HepG2 (cell line): ENCODE measurements around the gene KRTAP5-1. TPM values are rescaled to one million over a fixed set of nuclear protein-coding genes. Genes with fewer than 3 reads are reported as not detected.

ENCODE experiments used
- ATAC-seq: fragments of 200-7000 bp; cut with Tn5 transposase; 3 replicates; pipeline ENCODE4 v1.9.1; 2020; ENCODE audit warnings: mild to moderate bottlenecking, moderate library complexity
- BruUV-seq: library from RNA; stranded (reverse); fragments of 400-500 nt; replicated peaks from 2 replicates; lab custom pipeline; 2021; lab: Mats Ljungman, UMichigan
- CTCF ChIA-PET: fragments of 300-600 bp; formaldehyde crosslinking; extraction: SDS; loops from one replicate; lab custom pipeline; 2021; ENCODE audit warnings: low total read pairs, inconsistent platforms, low intra/inter-chr PET ratio; lab: Yijun Ruan, JAX
- POLR2A ChIA-PET: fragments of 350-600 bp; sonication (Branson Sonifier 250); formaldehyde crosslinking; loops from one replicate; lab custom pipeline; 2020; ENCODE audit warnings: antibody characterized with exemption, inconsistent platforms; lab: Yijun Ruan, JAX
- DNase-seq: peaks from one replicate; pipeline ENCODE4 v3.0.0-alpha.2; 2015; ENCODE audit warnings: low spot score
- FAIRE-seq: peaks from 3 replicates; lab custom pipeline; 2011; peaks lifted over from hg19 to GRCh38; lab: Jason Lieb, UNC
- H2AFZ ChIP-seq: one replicate; pipeline ENCODE4 v1.6.1; 2011; ENCODE audit warnings: low read length, inconsistent platforms
- H3K27ac ChIP-seq: fragments of 300-600 bp; 3 replicates; pipeline ENCODE4 v1.8.0; 2011; ENCODE audit warnings: mixed run types, mild to moderate bottlenecking, mixed read lengths, low read length, inconsistent platforms; ENCODE audit not compliant: insufficient read depth; ENCODE audit errors: extremely low read length
- H3K27me3 ChIP-seq, 2 experiments: fragments of 200-600 bp in 1 of 2; 2 replicates in 1 of 2; 3 replicates in 1 of 2; pipeline versions ENCODE4 v1.6.0 to v1.8.0; 2011; ENCODE audit warnings: low read length in 2 of 2, mild to moderate bottlenecking in 2 of 2, moderate library complexity in 2 of 2, inconsistent platforms in 1 of 2; ENCODE audit not compliant: insufficient read depth in 2 of 2, control insufficient read depth in 1 of 2
- H3K36me3 ChIP-seq, 2 experiments: fragments of 200-600 bp in 1 of 2; replicated peaks in 1 of 2; 2 replicates in 1 of 2; 3 replicates in 1 of 2; pipeline versions ENCODE4 v1.5.1 to v1.8.0; 2011; ENCODE audit warnings: low read length in 2 of 2, inconsistent platforms in 1 of 2; ENCODE audit not compliant: insufficient read depth in 2 of 2, control insufficient read depth in 1 of 2
- H3K4me1 ChIP-seq: 2 replicates; pipeline ENCODE4 v1.5.1; 2012; ENCODE audit warnings: low read length, inconsistent platforms; ENCODE audit not compliant: insufficient read depth
- H3K4me2 ChIP-seq: 2 replicates; pipeline ENCODE4 v1.6.0; 2011; ENCODE audit warnings: low read depth, low read length, inconsistent platforms
- H3K4me3 ChIP-seq, 3 experiments: fragments of 200-600 bp in 1 of 3; sonication (generic), shearing (Covaris generic) in 1 of 3; replicated peaks in 1 of 3; 2 replicates each; pipeline ENCODE4 v1.5.1; 2011 to 2016; ENCODE audit warnings: low read length in 3 of 3, inconsistent platforms in 2 of 3, low read depth in 2 of 3, mild to moderate bottlenecking in 2 of 3, control low read depth in 1 of 3, mixed read lengths in 1 of 3; ENCODE audit not compliant: insufficient read depth in 1 of 3
- H3K79me2 ChIP-seq: one replicate; pipeline ENCODE4 v1.6.1; 2011; ENCODE audit warnings: low read length, inconsistent platforms; ENCODE audit not compliant: insufficient read depth
- H3K9ac ChIP-seq: 2 replicates; pipeline ENCODE4 v1.6.0; 2011; ENCODE audit warnings: mild to moderate bottlenecking, low read depth, low read length, inconsistent platforms; ENCODE audit not compliant: insufficient read depth
- H3K9me3 ChIP-seq: 2 replicates; pipeline ENCODE4 v1.5.1; 2012; ENCODE audit warnings: mild to moderate bottlenecking, low read length
- H4K20me1 ChIP-seq: 2 replicates; pipeline ENCODE4 v1.6.0; 2011; ENCODE audit warnings: inconsistent platforms, mild to moderate bottlenecking, low read length, moderate library complexity; ENCODE audit not compliant: insufficient read depth
- CREB1 ChIP-seq, 2 experiments: fragments of 450-650 bp in 1 of 2; IDR thresholded peaks; 2 replicates each; pipeline ENCODE4 v1.6.1; 2016 to 2017; ENCODE audit warnings: control low read depth in 1 of 2, mild to moderate bottlenecking in 1 of 2, missing compliant biosample characterization in 1 of 2, missing genetic modification characterization in 1 of 2
- E2F2 ChIP-seq: sonication (generic); formaldehyde crosslinking; IDR thresholded peaks from 2 replicates; pipeline ENCODE4 v1.4.0; 2020; ENCODE audit warnings: missing genetic modification reagents, borderline replicate concordance
- GZF1 ChIP-seq: sonication (generic); formaldehyde crosslinking; IDR thresholded peaks from 2 replicates; pipeline ENCODE4 v1.5.1; 2020; ENCODE audit warnings: mild to moderate bottlenecking, missing genetic modification reagents
- ZNF124 ChIP-seq: sonication (generic); formaldehyde crosslinking; IDR thresholded peaks from 2 replicates; pipeline ENCODE4 v1.4.0; 2020; ENCODE audit warnings: missing genetic modification reagents
- WGBS: methylation state at CpG from one replicate; pipeline ENCODE4 v1.1.6; 2017; ENCODE audit warnings: low lambda C conversion rate; 5-methylcytosine and 5-hydroxymethylcytosine counted together
- in situ Hi-C: cut with HindIII; loops from 2 replicates; pipeline ENCODE4 v1.10.0; 2017; ENCODE audit warnings: low pct_unique_long_range_greater_than_20kb; ENCODE audit not compliant: extremely low pct_ligation_motif_present
- intact Hi-C: fragments of 100-400 bp; cut with micrococcal nuclease; formaldehyde crosslinking; loops from one replicate; pipeline ENCODE4 v1.10.0; 2022; ENCODE audit not compliant: unreplicated experiment
- polyA plus RNA-seq, 8 experiments: library from polyadenylated mRNA; depleted of rRNA in 3 of 8; stranded (reverse) in 7 of 8; unstranded in 1 of 8; fragments of >200 nt; fragmentation: Illumina TruSeq in 4 of 8; extraction: Trizol in 4 of 8; gene quantifications; 2 replicates each; pipeline versions ENCODE4 v1.2.1 to v1.2.3, GENCODE V29; 2011 to 2016; ENCODE audit warnings: low read depth in 4 of 8, missing spikeins in 1 of 8, mixed read lengths in 1 of 8; ENCODE audit not compliant: insufficient read depth in 1 of 8
- total RNA-seq, 5 experiments: library from RNA; depleted of rRNA; stranded (reverse); fragments of >200 nt; fragmentation: Illumina TruSeq; extraction: Trizol; gene quantifications; 2 replicates each; pipeline ENCODE4 v1.2.3, GENCODE V29; 2016; ENCODE audit warnings: low read depth in 1 of 5
- TF ChIP-seq, protein P1 (sequence below): sonication (generic); formaldehyde crosslinking; IDR thresholded peaks from 2 replicates; pipeline ENCODE4 v1.4.0; 2020; ENCODE audit warnings: missing genetic modification reagents, borderline replicate concordance

Gene KRTAP5-1
- total and polyA plus RNA-seq, 2 of the 13 experiments (the other 11 are each of a cell fraction or from before 2014, with no cell fraction given), result not detected

GRCh38 chr11:1592628-1593027, 7.5 kb upstream of the KRTAP5-1 start:
- H3K27me3 ChIP-seq, result peaks cover 0 to 23% of the 10 kb centered on the region in 2 experiments; a peak in 3 of 5 replicates
- no peaks in the 10 kb centered on the region for H3K36me3 ChIP-seq
- H2AFZ ChIP-seq, result no peak overlapping the region
- ATAC-seq (no peak), DNase-seq (no peak), FAIRE-seq (no peak)
- no peaks in the 10 kb centered on the region for H3K79me2 ChIP-seq
- no peaks in the 10 kb centered on the region for H4K20me1 ChIP-seq
- TF ChIP-seq GZF1 (CRISPR knock-in tag) (no peak), ZNF124 (no peak), E2F2 (CRISPR knock-in tag) (no peak), CREB1 (IDR thresholded peaks at IDR 0.05) (no peak), CREB1 (CRISPR knock-in tag; IDR thresholded peaks at IDR 0.05) (no peak)
- TF ChIP-seq, protein P1, sequence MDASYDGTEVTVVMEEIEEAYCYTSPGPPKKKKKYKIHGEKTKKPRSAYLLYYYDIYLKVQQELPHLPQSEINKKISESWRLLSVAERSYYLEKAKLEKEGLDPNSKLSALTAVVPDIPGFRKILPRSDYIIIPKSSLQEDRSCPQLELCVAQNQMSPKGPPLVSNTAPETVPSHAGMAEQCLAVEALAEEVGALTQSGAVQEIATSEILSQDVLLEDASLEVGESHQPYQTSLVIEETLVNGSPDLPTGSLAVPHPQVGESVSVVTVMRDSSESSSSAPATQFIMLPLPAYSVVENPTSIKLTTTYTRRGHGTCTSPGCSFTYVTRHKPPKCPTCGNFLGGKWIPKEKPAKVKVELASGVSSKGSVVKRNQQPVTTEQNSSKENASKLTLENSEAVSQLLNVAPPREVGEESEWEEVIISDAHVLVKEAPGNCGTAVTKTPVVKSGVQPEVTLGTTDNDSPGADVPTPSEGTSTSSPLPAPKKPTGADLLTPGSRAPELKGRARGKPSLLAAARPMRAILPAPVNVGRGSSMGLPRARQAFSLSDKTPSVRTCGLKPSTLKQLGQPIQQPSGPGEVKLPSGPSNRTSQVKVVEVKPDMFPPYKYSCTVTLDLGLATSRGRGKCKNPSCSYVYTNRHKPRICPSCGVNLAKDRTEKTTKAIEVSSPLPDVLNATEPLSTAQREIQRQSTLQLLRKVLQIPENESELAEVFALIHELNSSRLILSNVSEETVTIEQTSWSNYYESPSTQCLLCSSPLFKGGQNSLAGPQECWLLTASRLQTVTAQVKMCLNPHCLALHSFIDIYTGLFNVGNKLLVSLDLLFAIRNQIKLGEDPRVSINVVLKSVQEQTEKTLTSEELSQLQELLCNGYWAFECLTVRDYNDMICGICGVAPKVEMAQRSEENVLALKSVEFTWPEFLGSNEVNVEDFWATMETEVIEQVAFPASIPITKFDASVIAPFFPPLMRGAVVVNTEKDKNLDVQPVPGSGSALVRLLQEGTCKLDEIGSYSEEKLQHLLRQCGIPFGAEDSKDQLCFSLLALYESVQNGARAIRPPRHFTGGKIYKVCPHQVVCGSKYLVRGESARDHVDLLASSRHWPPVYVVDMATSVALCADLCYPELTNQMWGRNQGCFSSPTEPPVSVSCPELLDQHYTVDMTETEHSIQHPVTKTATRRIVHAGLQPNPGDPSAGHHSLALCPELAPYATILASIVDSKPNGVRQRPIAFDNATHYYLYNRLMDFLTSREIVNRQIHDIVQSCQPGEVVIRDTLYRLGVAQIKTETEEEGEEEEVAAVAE (CRISPR knock-in tag), result no peak
- no peak overlapping the region for H3K9ac ChIP-seq
- intact Hi-C loops, result no loop called here
- H3K9me3 ChIP-seq, result no peaks in the 10 kb centered on the region
- 31% methylated on average over 9 of the region's 9 CpGs for WGBS
- no peak overlapping the region for H3K4me2 ChIP-seq
- no peak overlapping the region for H3K27ac ChIP-seq
- H3K4me1 ChIP-seq, result peaks cover 19% of the 10 kb centered on the region; the same call in 1 of the 2 replicates
- no peak overlapping the region for H3K4me3 ChIP-seq
- ChIA-PET POLR2A (no interaction called here), CTCF (no interaction called here)
- no TSS peak for BruUV-seq
- in situ Hi-C loops, result no loop called here
